Liver (tissue), 9 donors: Measurements from ENCODE around the gene RARB. TPM values are rescaled to one million over a fixed set of nuclear protein-coding genes. Genes with fewer than 3 reads are reported as not detected.

Experiments used
- DNase-seq: peaks from one replicate; pipeline ENCODE4 v3.0.0-alpha.2; 2017; ENCODE audit warnings: low spot score
- H3K27ac ChIP-seq, 2 donors: one replicate each; pipeline ENCODE4 v1.7.0; 2013; ENCODE audit warnings: inconsistent platforms in 2 of 2, low read length in 2 of 2, control low read depth in 1 of 2, low read depth in 1 of 2, mild to moderate bottlenecking in 1 of 2
- H3K27me3 ChIP-seq, 4 donors: one replicate each; pipeline versions ENCODE4 v1.6.1 to v1.7.0; 2013; ENCODE audit warnings: low read length in 3 of 4, inconsistent platforms in 1 of 4, mild to moderate bottlenecking in 1 of 4, moderate library complexity in 1 of 4; ENCODE audit not compliant: control insufficient read depth in 4 of 4, insufficient read depth in 4 of 4
- H3K36me3 ChIP-seq, 4 donors: one replicate each; pipeline versions ENCODE4 v1.6.1 to v1.7.0; 2013; ENCODE audit warnings: low read length in 3 of 4, mild to moderate bottlenecking in 3 of 4, low read depth in 1 of 4, moderate library complexity in 1 of 4; ENCODE audit not compliant: control insufficient read depth in 4 of 4, insufficient read depth in 3 of 4
- H3K4me1 ChIP-seq, 4 donors: one replicate each; pipeline versions ENCODE4 v1.6.1 to v1.7.0; 2013; ENCODE audit warnings: low read length in 3 of 4, mild to moderate bottlenecking in 3 of 4, moderate library complexity in 1 of 4; ENCODE audit not compliant: control insufficient read depth in 4 of 4, insufficient read depth in 4 of 4
- H3K4me3 ChIP-seq, 3 donors: one replicate each; pipeline versions ENCODE4 v1.6.1 to v1.7.0; 2013; ENCODE audit warnings: low read length in 3 of 3, control low read depth in 1 of 3, low read depth in 1 of 3, mild to moderate bottlenecking in 1 of 3
- H3K9ac ChIP-seq, 2 donors: one replicate each; pipeline ENCODE4 v1.7.0; 2013; ENCODE audit warnings: low read length in 2 of 2, mild to moderate bottlenecking in 2 of 2, moderate library complexity in 2 of 2, control low read depth in 1 of 2, low read depth in 1 of 2
- H3K9me3 ChIP-seq, 4 donors: one replicate each; pipeline versions ENCODE4 v1.6.1 to v1.7.0; 2013; ENCODE audit warnings: low read length in 3 of 4; ENCODE audit not compliant: control insufficient read depth in 4 of 4
- EGR1 ChIP-seq, 2 donors: IDR thresholded peaks; 2 replicates each; pipeline ENCODE4 v1.6.1; 2016 to 2018; ENCODE audit warnings: antibody characterized with exemption in 2 of 2, low read depth in 2 of 2
- FOXA1 ChIP-seq: IDR thresholded peaks from 2 replicates; pipeline ENCODE4 v1.6.1; 2016; ENCODE audit warnings: antibody characterized with exemption
- FOXA2 ChIP-seq: IDR thresholded peaks from 2 replicates; pipeline ENCODE4 v1.6.1; 2016; ENCODE audit warnings: antibody characterized with exemption
- GABPA ChIP-seq, 2 donors: IDR thresholded peaks in 1 of 2; conservative IDR thresholded peaks in 1 of 2; 2 replicates each; pipeline ENCODE4 v1.6.1; 2016; ENCODE audit warnings: antibody characterized with exemption in 2 of 2, mild to moderate bottlenecking in 1 of 2, moderate library complexity in 1 of 2
- HNF4G ChIP-seq: IDR thresholded peaks from 2 replicates; pipeline ENCODE4 v1.6.1; 2016; ENCODE audit warnings: antibody characterized with exemption
- NR2F2 ChIP-seq: IDR thresholded peaks from 2 replicates; pipeline ENCODE4 v1.6.1; 2016; ENCODE audit warnings: antibody characterized with exemption
- RAD21 ChIP-seq, 2 donors: IDR thresholded peaks; 2 replicates each; pipeline ENCODE4 v1.6.1; 2016; ENCODE audit warnings: antibody characterized with exemption in 2 of 2, mild to moderate bottlenecking in 2 of 2
- RXRA ChIP-seq, 2 donors: IDR thresholded peaks; 2 replicates each; pipeline ENCODE4 v1.6.1; 2017 to 2018; ENCODE audit warnings: antibody characterized with exemption in 2 of 2, mild to moderate bottlenecking in 1 of 2
- TAF1 ChIP-seq: conservative IDR thresholded peaks from 2 replicates; pipeline ENCODE4 v1.6.1; 2016; ENCODE audit warnings: antibody characterized with exemption, mild to moderate bottlenecking
- WGBS: extraction: QIAGEN DNeasy Blood & Tissue Kit; methylation state at CpG from one replicate; pipeline ENCODE4 v1.1.7; 2013; 5-methylcytosine and 5-hydroxymethylcytosine counted together
- polyA plus RNA-seq, 2 donors: library from polyadenylated mRNA; stranded (reverse) in 1 of 2; unstranded in 1 of 2; fragments of 200-250 nt in 1 of 2; fragments of >200 nt in 1 of 2; fragmentation: Nextera tagmentation in 1 of 2; extraction: Ambion mirVana in 1 of 2; gene quantifications; one replicate each; pipeline versions ENCODE4 v1.2.1 to v1.2.3, GENCODE V29; 2013 to 2015
- total RNA-seq, 2 donors: library from RNA; depleted of rRNA; stranded (reverse); fragments of >200 nt; gene quantifications; one replicate each; pipeline ENCODE4 v1.2.3, GENCODE V29; 2014
- TF ChIP-seq, protein P1 (sequence below): IDR thresholded peaks from 2 replicates; pipeline ENCODE4 v1.6.1; 2016; ENCODE audit warnings: antibody characterized with exemption
- TF ChIP-seq, protein P2 (sequence below): IDR thresholded peaks from 2 replicates; pipeline ENCODE4 v1.6.1; 2016; ENCODE audit warnings: antibody characterized with exemption, mild to moderate bottlenecking
- TF ChIP-seq, protein P3 (sequence below): IDR thresholded peaks from 2 replicates; pipeline ENCODE4 v1.6.1; 2016; ENCODE audit warnings: antibody characterized with exemption
- TF ChIP-seq, protein P4 (sequence below): fragments of 150-350 bp; IDR thresholded peaks from 2 replicates; pipeline ENCODE4 v1.5.1; 2017; ENCODE audit warnings: improper control_type of control experiment, low read depth, low read length; ENCODE audit not compliant: missing input control
- donor health status: healthy.
- donor health status: healthy.
- donor health status: healthy.
- donor health status: healthy.
- donor health status: healthy.

The RARB gene
- total and polyA plus RNA-seq, 4 donors, result 2.1 to 3.3 (median 2.3) TPM

DNA sequence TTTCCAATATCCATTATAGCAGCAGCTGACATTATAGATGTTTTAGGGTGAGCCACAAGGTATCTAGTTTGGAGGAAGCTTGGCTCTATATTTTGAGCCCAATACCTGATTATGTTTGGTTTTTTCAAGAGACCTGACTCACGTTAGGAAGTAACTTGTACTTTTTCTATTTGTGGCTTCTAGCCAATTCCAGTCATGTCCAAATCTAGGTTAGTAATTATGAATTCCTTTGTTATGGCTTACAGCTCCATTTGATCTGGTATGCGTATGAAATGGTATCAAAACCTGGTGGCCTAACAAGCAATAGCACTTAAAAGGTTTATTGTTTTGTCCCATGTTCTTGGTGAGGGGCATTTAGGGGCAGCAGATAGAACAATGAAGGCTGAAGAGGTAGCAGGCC is 120.8 kb downstream of the RARB start (continued):
- TF ChIP-seq EGR1 (IDR thresholded peaks at IDR 0.05; ENCODE audit: low read depth in 2 of 2), result no peak
- no peak for TF ChIP-seq RXRA (IDR thresholded peaks at IDR 0.05)
- TF ChIP-seq FOXA2, result no peak
- TF ChIP-seq, protein P1, sequence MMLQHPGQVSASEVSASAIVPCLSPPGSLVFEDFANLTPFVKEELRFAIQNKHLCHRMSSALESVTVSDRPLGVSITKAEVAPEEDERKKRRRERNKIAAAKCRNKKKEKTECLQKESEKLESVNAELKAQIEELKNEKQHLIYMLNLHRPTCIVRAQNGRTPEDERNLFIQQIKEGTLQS, result no peak
- TF ChIP-seq RAD21 (IDR thresholded peaks at IDR 0.05), result no peak

DNA sequence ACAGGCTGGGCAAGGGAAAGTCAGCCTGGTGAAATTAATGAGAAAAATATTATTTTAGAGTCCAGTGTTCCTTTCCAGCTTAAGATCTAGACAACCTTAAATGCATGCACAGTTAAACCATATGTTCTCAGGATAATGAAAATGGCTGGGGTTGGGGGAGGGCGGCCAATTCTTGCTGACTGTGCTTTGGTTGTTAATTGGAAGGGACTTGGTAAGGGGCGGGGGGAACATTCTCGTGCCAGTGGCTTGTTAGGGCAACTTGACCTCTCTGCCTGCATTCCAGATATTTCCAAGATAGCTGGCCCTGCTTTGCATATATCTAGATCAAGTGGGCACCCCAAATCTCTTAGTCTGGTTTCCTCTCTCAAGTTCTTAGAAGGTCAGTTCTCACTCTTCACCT is 124.2 kb downstream of the RARB start:
- no peak for DNase-seq
- Histone ChIP-seq H3K36me3 (no peaks in the 10 kb centered on the region), H3K27ac (no peak overlapping the region), H3K4me1 (no peaks in the 10 kb centered on the region), H3K4me3 (no peak overlapping the region), H3K9ac (no peak overlapping the region), H3K9me3 (no peaks in the 10 kb centered on the region), H3K27me3 (no peaks in the 10 kb centered on the region)
- TF ChIP-seq RXRA (IDR thresholded peaks at IDR 0.05) (no peak), EGR1 (IDR thresholded peaks at IDR 0.05; ENCODE audit: low read depth in 2 of 2) (no peak), HNF4G (no peak), FOXA1 (no peak), NR2F2 (no peak), TAF1 (no peak)
- TF ChIP-seq, protein P2, sequence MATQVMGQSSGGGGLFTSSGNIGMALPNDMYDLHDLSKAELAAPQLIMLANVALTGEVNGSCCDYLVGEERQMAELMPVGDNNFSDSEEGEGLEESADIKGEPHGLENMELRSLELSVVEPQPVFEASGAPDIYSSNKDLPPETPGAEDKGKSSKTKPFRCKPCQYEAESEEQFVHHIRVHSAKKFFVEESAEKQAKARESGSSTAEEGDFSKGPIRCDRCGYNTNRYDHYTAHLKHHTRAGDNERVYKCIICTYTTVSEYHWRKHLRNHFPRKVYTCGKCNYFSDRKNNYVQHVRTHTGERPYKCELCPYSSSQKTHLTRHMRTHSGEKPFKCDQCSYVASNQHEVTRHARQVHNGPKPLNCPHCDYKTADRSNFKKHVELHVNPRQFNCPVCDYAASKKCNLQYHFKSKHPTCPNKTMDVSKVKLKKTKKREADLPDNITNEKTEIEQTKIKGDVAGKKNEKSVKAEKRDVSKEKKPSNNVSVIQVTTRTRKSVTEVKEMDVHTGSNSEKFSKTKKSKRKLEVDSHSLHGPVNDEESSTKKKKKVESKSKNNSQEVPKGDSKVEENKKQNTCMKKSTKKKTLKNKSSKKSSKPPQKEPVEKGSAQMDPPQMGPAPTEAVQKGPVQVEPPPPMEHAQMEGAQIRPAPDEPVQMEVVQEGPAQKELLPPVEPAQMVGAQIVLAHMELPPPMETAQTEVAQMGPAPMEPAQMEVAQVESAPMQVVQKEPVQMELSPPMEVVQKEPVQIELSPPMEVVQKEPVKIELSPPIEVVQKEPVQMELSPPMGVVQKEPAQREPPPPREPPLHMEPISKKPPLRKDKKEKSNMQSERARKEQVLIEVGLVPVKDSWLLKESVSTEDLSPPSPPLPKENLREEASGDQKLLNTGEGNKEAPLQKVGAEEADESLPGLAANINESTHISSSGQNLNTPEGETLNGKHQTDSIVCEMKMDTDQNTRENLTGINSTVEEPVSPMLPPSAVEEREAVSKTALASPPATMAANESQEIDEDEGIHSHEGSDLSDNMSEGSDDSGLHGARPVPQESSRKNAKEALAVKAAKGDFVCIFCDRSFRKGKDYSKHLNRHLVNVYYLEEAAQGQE, result no peak
- TF ChIP-seq, protein P1, result no peak
- TF ChIP-seq, protein P3, sequence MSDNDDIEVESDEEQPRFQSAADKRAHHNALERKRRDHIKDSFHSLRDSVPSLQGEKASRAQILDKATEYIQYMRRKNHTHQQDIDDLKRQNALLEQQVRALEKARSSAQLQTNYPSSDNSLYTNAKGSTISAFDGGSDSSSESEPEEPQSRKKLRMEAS, result no peak
- TF ChIP-seq, protein P4, sequence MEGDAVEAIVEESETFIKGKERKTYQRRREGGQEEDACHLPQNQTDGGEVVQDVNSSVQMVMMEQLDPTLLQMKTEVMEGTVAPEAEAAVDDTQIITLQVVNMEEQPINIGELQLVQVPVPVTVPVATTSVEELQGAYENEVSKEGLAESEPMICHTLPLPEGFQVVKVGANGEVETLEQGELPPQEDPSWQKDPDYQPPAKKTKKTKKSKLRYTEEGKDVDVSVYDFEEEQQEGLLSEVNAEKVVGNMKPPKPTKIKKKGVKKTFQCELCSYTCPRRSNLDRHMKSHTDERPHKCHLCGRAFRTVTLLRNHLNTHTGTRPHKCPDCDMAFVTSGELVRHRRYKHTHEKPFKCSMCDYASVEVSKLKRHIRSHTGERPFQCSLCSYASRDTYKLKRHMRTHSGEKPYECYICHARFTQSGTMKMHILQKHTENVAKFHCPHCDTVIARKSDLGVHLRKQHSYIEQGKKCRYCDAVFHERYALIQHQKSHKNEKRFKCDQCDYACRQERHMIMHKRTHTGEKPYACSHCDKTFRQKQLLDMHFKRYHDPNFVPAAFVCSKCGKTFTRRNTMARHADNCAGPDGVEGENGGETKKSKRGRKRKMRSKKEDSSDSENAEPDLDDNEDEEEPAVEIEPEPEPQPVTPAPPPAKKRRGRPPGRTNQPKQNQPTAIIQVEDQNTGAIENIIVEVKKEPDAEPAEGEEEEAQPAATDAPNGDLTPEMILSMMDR, result no peak
- 93% methylated on average over 3 of the region's 3 CpGs for WGBS

DNA sequence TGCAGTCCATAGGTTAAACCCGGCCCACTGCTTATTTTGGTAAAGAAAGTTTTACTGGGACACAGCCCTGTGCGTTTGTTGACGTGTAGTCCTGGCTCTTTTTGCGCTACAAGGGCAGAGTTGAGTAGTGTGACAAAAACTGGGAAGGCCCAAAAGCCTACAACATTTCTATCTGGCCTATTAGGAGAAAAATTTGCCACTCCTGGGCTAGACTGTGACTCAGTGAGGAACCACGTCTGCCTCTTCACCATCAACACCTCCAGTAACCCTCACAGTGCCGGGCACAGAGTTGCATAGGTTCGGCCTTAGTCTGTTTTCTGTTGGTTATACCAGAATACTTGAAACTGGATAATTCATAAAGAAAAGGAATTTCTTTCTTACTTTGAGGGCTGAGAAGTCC is 126.3 kb downstream of the RARB start:
- Histone ChIP-seq H3K4me3 (no peak overlapping the region), H3K9me3 (no peaks in the 10 kb centered on the region), H3K4me1 (peaks cover 0 to 2% (median 0%) of the 10 kb centered on the region in 4 donors), H3K36me3 (no peaks in the 10 kb centered on the region), H3K27me3 (no peaks in the 10 kb centered on the region), H3K27ac (no peak overlapping the region), H3K9ac (no peak overlapping the region)
- no peak for DNase-seq
- 93% methylated on average over 7 of the region's 7 CpGs for WGBS
- TF ChIP-seq, protein P4, result no peak
- TF ChIP-seq RXRA (IDR thresholded peaks at IDR 0.05) (no peak), EGR1 (IDR thresholded peaks at IDR 0.05; ENCODE audit: low read depth in 2 of 2) (no peak), HNF4G (no peak), GABPA (IDR thresholded peaks at IDR 0.05 in 1 of 2, conservative IDR thresholded peaks at IDR 0.05 in 1 of 2) (no peak)
- TF ChIP-seq, protein P1, result no peak
